Esophagus muscularis mucosa (tissue), 4 donors: ENCODE measurements around the gene PLPPR3.

Experiments
- EP300 ChIP-seq: sonication (generic); formaldehyde crosslinking; IDR thresholded peaks from one replicate; pipeline ENCODE4 v1.6.1; 2017; ENCODE audit warnings: antibody characterized with exemption
- POLR2A ChIP-seq: fragments of 450-650 bp; IDR thresholded peaks from one replicate; pipeline ENCODE4 v1.6.1; 2017; ENCODE audit warnings: antibody characterized with exemption, moderate library complexity, mild to moderate bottlenecking, low read depth
- POLR2AphosphoS5 ChIP-seq, 2 donors: sonication (generic); formaldehyde crosslinking; IDR thresholded peaks; one replicate each; pipeline ENCODE4 v1.6.1; 2017; ENCODE audit warnings: antibody characterized with exemption in 2 of 2
- TF ChIP-seq, protein P1 (sequence below), 3 experiments: fragments of 200-600 bp in 2 of 3; fragments of 450-650 bp in 1 of 3; sonication (generic) in 2 of 3; IDR thresholded peaks; one replicate each; pipeline ENCODE4 v1.5.1; 2017 to 2019; ENCODE audit warnings: antibody characterized with exemption in 3 of 3, mild to moderate bottlenecking in 2 of 3, moderate library complexity in 1 of 3

DNA sequence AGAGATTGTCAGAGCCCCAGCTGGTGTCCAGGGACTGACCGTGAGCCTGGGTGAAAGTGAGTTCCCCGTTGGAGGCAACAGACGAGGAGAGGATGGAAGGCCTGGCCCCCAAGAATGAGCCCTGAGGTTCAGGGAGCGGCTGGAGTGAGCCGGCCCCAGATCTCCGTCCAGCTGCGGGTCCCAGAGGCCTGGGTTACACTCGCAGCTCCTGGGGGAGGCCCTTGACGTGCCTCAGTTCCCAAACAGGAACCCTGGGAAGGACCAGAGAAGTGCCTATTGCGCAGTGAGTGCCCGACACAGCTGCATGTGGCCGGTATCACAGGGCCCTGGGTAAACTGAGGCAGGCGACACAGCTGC lies 29.2 kb upstream of the PLPPR3 start:
- TF ChIP-seq, protein P1, sequence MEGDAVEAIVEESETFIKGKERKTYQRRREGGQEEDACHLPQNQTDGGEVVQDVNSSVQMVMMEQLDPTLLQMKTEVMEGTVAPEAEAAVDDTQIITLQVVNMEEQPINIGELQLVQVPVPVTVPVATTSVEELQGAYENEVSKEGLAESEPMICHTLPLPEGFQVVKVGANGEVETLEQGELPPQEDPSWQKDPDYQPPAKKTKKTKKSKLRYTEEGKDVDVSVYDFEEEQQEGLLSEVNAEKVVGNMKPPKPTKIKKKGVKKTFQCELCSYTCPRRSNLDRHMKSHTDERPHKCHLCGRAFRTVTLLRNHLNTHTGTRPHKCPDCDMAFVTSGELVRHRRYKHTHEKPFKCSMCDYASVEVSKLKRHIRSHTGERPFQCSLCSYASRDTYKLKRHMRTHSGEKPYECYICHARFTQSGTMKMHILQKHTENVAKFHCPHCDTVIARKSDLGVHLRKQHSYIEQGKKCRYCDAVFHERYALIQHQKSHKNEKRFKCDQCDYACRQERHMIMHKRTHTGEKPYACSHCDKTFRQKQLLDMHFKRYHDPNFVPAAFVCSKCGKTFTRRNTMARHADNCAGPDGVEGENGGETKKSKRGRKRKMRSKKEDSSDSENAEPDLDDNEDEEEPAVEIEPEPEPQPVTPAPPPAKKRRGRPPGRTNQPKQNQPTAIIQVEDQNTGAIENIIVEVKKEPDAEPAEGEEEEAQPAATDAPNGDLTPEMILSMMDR (IDR thresholded peaks at IDR 0.05), result no peak
- no peak for TF ChIP-seq POLR2AphosphoS5 (IDR thresholded peaks at IDR 0.05)
- TF ChIP-seq POLR2A, result no peak
- no peak for TF ChIP-seq EP300
